Right lobe of liver (tissue), 6 donors: ENCODE measurements around the gene KRTAP4-3. TPM values are rescaled to one million over a fixed set of nuclear protein-coding genes. Genes with fewer than 3 reads are reported as not detected.
"Not testable (repeated sequence)": the region's sequence is repeated elsewhere in the genome, so short reads cannot be mapped to it uniquely, and the experiment has no call there.

Source experiments
- ATAC-seq, 4 donors: fragments of 200-7000 bp; cut with Tn5 transposase; one replicate each; pipeline ENCODE4 v1.9.1; 2020; ENCODE audit warnings: mild to moderate bottlenecking in 4 of 4, moderate library complexity in 4 of 4
- DNase-seq, 3 donors: peaks; one replicate each; pipeline ENCODE4 v3.0.0-alpha.2; 2020
- H3K27ac ChIP-seq, 3 donors: fragments of 200-600 bp; one replicate each; pipeline ENCODE4 v1.8.0; 2022
- H3K27me3 ChIP-seq, 2 donors: fragments of 200-600 bp; one replicate each; pipeline ENCODE4 v1.8.0; 2022
- H3K36me3 ChIP-seq, 4 donors: fragments of 200-600 bp; sonication (generic) in 1 of 4; one replicate each; pipeline versions ENCODE4 v1.5.1 to v1.8.0; 2017 to 2022; ENCODE audit warnings: control low read depth in 1 of 4
- H3K4me1 ChIP-seq, 4 donors: fragments of 200-600 bp; sonication (generic) in 1 of 4; one replicate each; pipeline versions ENCODE4 v1.5.1 to v1.8.0; 2017 to 2022; ENCODE audit warnings: control low read depth in 1 of 4
- H3K4me3 ChIP-seq, 3 donors: fragments of 200-600 bp; one replicate each; pipeline ENCODE4 v1.8.0; 2022
- H3K9me3 ChIP-seq, 4 donors: fragments of 200-600 bp; sonication (generic) in 1 of 4; one replicate each; pipeline versions ENCODE4 v1.5.1 to v1.8.0; 2017 to 2022; ENCODE audit warnings: control low read depth in 1 of 4
- CTCF ChIP-seq, 4 donors: fragments of 200-600 bp in 3 of 4; fragments of 450-650 bp in 1 of 4; IDR thresholded peaks; one replicate each; pipeline versions ENCODE4 v1.5.1 to v1.8.0; 2016 to 2022; ENCODE audit warnings: antibody characterized with exemption in 4 of 4, mild to moderate bottlenecking in 2 of 4
- POLR2A ChIP-seq: fragments of 450-650 bp; IDR thresholded peaks from one replicate; pipeline ENCODE4 v1.6.1; 2017; ENCODE audit warnings: antibody characterized with exemption, mild to moderate bottlenecking
- WGBS: methylation state at CpG from one replicate; pipeline ENCODE4 v1.1.6; 2018; ENCODE audit warnings: low coverage, low lambda C conversion rate; ENCODE audit not compliant: insufficient coverage; ENCODE audit errors: missing lambda C conversion rate; 5-methylcytosine and 5-hydroxymethylcytosine counted together
- intact Hi-C, 2 donors: fragments of 100-400 bp; cut with DNase I; formaldehyde crosslinking; loops; one replicate each; pipeline versions ENCODE4 v1.11.2 to v1.14.1; 2022
- total RNA-seq, 6 experiments: library from RNA; depleted of rRNA in 2 of 6; stranded (reverse); fragments of >200 nt in 2 of 6; fragmentation: NEBNext Ultra II Directional in 3 of 6; extraction: Animal tissue kit (Norgen Biotek cat#: 25700) in 3 of 6; gene quantifications; one replicate each; pipeline versions ENCODE4 v1.1.0 to v1.2.4, GENCODE V29; 2016 to 2023
- donor health status: DM: no; HTN: yes; CAD: no.
- donor health status: DM: no; HTN: no; CAD: no.
- donor health status: DM: no; HTN: no; CAD: no.
- donor health status: DM: no; HTN: yes; CAD: no.
- donor health status: DM: no; HTN: yes; CAD: no.

Gene KRTAP4-3
- total RNA-seq, 6 experiments from 2014 or later: not detected

GRCh38 chr17:41153856-41154255 is 14.2 kb downstream of the KRTAP4-3 start:
- intact Hi-C loops: no loop called here
- Histone ChIP-seq H3K4me3 (no peak overlapping the region), H3K9me3 (no peaks in the 10 kb centered on the region), H3K36me3 (no peaks in the 10 kb centered on the region), H3K4me1 (no peaks in the 10 kb centered on the region), H3K27me3 (no peaks in the 10 kb centered on the region), H3K27ac (no peak overlapping the region)
- DNase-seq: no peak
- TF ChIP-seq CTCF (IDR thresholded peaks at IDR 0.05): no peak
- no peak for TF ChIP-seq POLR2A
- no peak for ATAC-seq
- 14% methylated on average over 2 of the region's 2 CpGs for WGBS

- Histone ChIP-seq H3K36me3 (no peaks in the 10 kb centered on the region), H3K4me1 (no peaks in the 10 kb centered on the region), H3K9me3 (no peaks in the 10 kb centered on the region), H3K27ac (no peak overlapping the region), H3K4me3 (no peak overlapping the region), H3K27me3 (no peaks in the 10 kb centered on the region)
- ATAC-seq (no peak), DNase-seq (no peak)
- WGBS: 38% methylated on average over 2 of the region's 2 CpGs
- intact Hi-C loops: no loop called here
- TF ChIP-seq CTCF (IDR thresholded peaks at IDR 0.05): no peak
Observed at GRCh38 chr17:41151525-41151924, 16.5 kb downstream of the KRTAP4-3 start.

GRCh38 chr17:41150026-41150425 is 18.0 kb downstream of the KRTAP4-3 start:
- Histone ChIP-seq H3K27me3 (no peaks in the 10 kb centered on the region), H3K36me3 (no peaks in the 10 kb centered on the region), H3K9me3 (no peaks in the 10 kb centered on the region), H3K4me1 (no peaks in the 10 kb centered on the region), H3K4me3 (no peak overlapping the region), H3K27ac (no peak overlapping the region)
- intact Hi-C loops: no loop called here
- ATAC-seq (no peak), DNase-seq (no peak)
- WGBS: 67% methylated on average over 4 of the region's 4 CpGs
- TF ChIP-seq POLR2A (no peak), CTCF (IDR thresholded peaks at IDR 0.05) (no peak)

GRCh38 chr17:41149652-41149985 is 18.4 kb downstream of the KRTAP4-3 start, which contains the start of gene KRTAP4-5:
KRTAP4-5 (minus strand) TSS chr17:41149825; CDS start chr17:41149767, 58 bp downstream.
- Histone ChIP-seq H3K27ac (no peak within 1 kb of the TSS), H3K4me1 (no peaks in the 10 kb centered on the region), H3K4me3 (no peak within 1 kb of the TSS), H3K27me3 (no peaks in the 10 kb centered on the region), H3K9me3 (no peaks in the 10 kb centered on the region), H3K36me3 (no peaks in the 10 kb centered on the region)
- TF ChIP-seq CTCF (IDR thresholded peaks at IDR 0.05) (no peak), POLR2A (no peak)
- intact Hi-C loops: no loop called here
- 13% methylated on average over 1 of the region's 2 CpGs for WGBS
- DNase-seq (no peak), ATAC-seq (no peak)

GRCh38 chr17:41148971-41149651 is 18.9 kb downstream of the KRTAP4-3 start:
- H3K4me1 ChIP-seq, DNase-seq: not testable (repeated sequence)

More at GRCh38 chr17:41148971-41149651, 18.9 kb downstream of the KRTAP4-3 start:
- H3K36me3 ChIP-seq, H3K4me3 ChIP-seq, ATAC-seq, H3K27ac ChIP-seq, H3K9me3 ChIP-seq, H3K27me3 ChIP-seq, intact Hi-C loops: not testable (repeated sequence)
- WGBS: 52% methylated on average over 4 of the region's 10 CpGs
